Colonic mucosa (tissue), 4 donors: Measurements from ENCODE around the gene MED29. TPM values are rescaled to one million over a fixed set of nuclear protein-coding genes. Genes with fewer than 3 reads are reported as not detected.

Experiments
- DNase-seq: peaks from one replicate; pipeline ENCODE4 v3.0.0-alpha.2; 2020
- H3K27ac ChIP-seq: fragments of 200-600 bp; one replicate; pipeline ENCODE4 v1.8.0; 2021
- H3K27me3 ChIP-seq: fragments of 200-600 bp; one replicate; pipeline ENCODE4 v1.8.0; 2021
- H3K36me3 ChIP-seq: fragments of 200-600 bp; one replicate; pipeline ENCODE4 v1.8.0; 2021
- H3K4me1 ChIP-seq: fragments of 200-600 bp; one replicate; pipeline ENCODE4 v1.8.0; 2021; ENCODE audit warnings: mild to moderate bottlenecking
- H3K4me3 ChIP-seq: fragments of 200-600 bp; one replicate; pipeline ENCODE4 v1.8.0; 2021
- H3K9ac ChIP-seq, 2 donors: one replicate each; pipeline ENCODE4 v1.7.0; 2013; ENCODE audit warnings: control low read depth in 2 of 2, low read depth in 2 of 2, low read length in 2 of 2
- H3K9me3 ChIP-seq: fragments of 200-600 bp; one replicate; pipeline ENCODE4 v1.8.0; 2021
- CTCF ChIP-seq: fragments of 200-600 bp; IDR thresholded peaks from one replicate; pipeline ENCODE4 v1.8.0; 2022; ENCODE audit warnings: antibody characterized with exemption, mild to moderate bottlenecking
- intact Hi-C: fragments of 100-400 bp; cut with DNase I; formaldehyde crosslinking; loops from one replicate; pipeline ENCODE4 v1.14.1; 2022
- total RNA-seq, 2 donors: library from RNA; stranded (reverse); fragmentation: NEBNext Ultra II Directional in 1 of 2; extraction: Animal tissue kit (Norgen Biotek cat#: 25700) in 1 of 2; gene quantifications; one replicate each; pipeline ENCODE4 v1.2.1, GENCODE V29; 2021
- donor health status: healthy.
- donor health status: DM: no; HTN: no; CAD: no.
- donor health status: DM: no; HTN: no; CAD: no.

The MED29 gene
- total RNA-seq, 2 donors from 2014 or later, result 22.8 to 37.5 TPM

GRCh38 chr19:39411081-39411831, 20.1 kb downstream of the MED29 start:
- Histone ChIP-seq H3K4me1 (peaks cover 13% of the 10 kb centered on the region), H3K27me3 (peaks cover 15% of the 10 kb centered on the region), H3K9ac (peak overlapping the region; percentile 88 to 98), H3K9me3 (no peaks in the 10 kb centered on the region), H3K36me3 (peaks cover 10% of the 10 kb centered on the region), H3K4me3 (no peak overlapping the region), H3K27ac (peak overlapping the region; percentile 100)
- peak; percentile 84 for DNase-seq
- intact Hi-C loops, result no loop called here
- TF ChIP-seq CTCF, result no peak

GRCh38 chr19:39411832-39412099, 20.6 kb downstream of the MED29 start:
- H3K4me1 ChIP-seq, result peaks cover 13% of the 10 kb centered on the region
- H3K9me3 ChIP-seq, result no peaks in the 10 kb centered on the region
- peak; percentile 93 for TF ChIP-seq CTCF
- H3K27ac ChIP-seq, result peak overlapping the region; percentile 100
- intact Hi-C loops, result no loop called here
- H3K4me3 ChIP-seq, result no peak overlapping the region
- H3K36me3 ChIP-seq, result peaks cover 10% of the 10 kb centered on the region
- peaks cover 15% of the 10 kb centered on the region for H3K27me3 ChIP-seq
- DNase-seq, result peak; percentile 97
- H3K9ac ChIP-seq, result peak overlapping the region in 1 of 2 donors; percentile 98

- H3K27me3 ChIP-seq, result peaks cover 15% of the 10 kb centered on the region
- H3K4me1 ChIP-seq, result peaks cover 13% of the 10 kb centered on the region
- intact Hi-C loops, result no loop called here
- peak; percentile 95 for DNase-seq
- TF ChIP-seq CTCF, result peak; percentile 82
- peak within 1 kb of the TSS; percentile 100 for H3K27ac ChIP-seq
- peaks cover 10% of the 10 kb centered on the region for H3K36me3 ChIP-seq
- H3K9me3 ChIP-seq, result no peaks in the 10 kb centered on the region
- peak within 1 kb of the TSS; percentile 59 for H3K4me3 ChIP-seq
- H3K9ac ChIP-seq, result peak within 1 kb of the TSS; percentile 88 to 98
These were observed 21.1 kb downstream of the MED29 start, which contains the start of gene PLEKHG2 for GRCh38 chr19:39412100-39412866. TSS of gene PLEKHG2 (plus strand) at chr19:39412669. CDS start at chr19:39414087, 1,418 bp downstream.

GRCh38 chr19:39412867-39413271, 21.7 kb downstream of the MED29 start:
- Histone ChIP-seq H3K9ac (peak overlapping the region; percentile 67 to 81), H3K4me1 (peaks cover 13% of the 10 kb centered on the region), H3K4me3 (peak overlapping the region; percentile 59), H3K9me3 (no peaks in the 10 kb centered on the region), H3K27ac (peak overlapping the region; percentile 89), H3K27me3 (peaks cover 15% of the 10 kb centered on the region), H3K36me3 (peaks cover 5% of the 10 kb centered on the region)
- DNase-seq, result no peak
- TF ChIP-seq CTCF, result peak; percentile 11
- intact Hi-C loops, result no loop called here

GRCh38 chr19:39413272-39413910, 22.2 kb downstream of the MED29 start:
- H3K4me1 ChIP-seq, result peaks cover 13% of the 10 kb centered on the region
- no peaks in the 10 kb centered on the region for H3K9me3 ChIP-seq
- TF ChIP-seq CTCF, result no peak
- peak overlapping the region; percentile 67 to 81 for H3K9ac ChIP-seq
- H3K36me3 ChIP-seq, result peaks cover under 1% of the 10 kb centered on the region
- peak overlapping the region; percentile 89 for H3K27ac ChIP-seq
- H3K4me3 ChIP-seq, result peak overlapping the region; percentile 59
- H3K27me3 ChIP-seq, result peaks cover 15% of the 10 kb centered on the region
- intact Hi-C loops, result no loop called here
- DNase-seq, result peak; percentile 56
